Measurements from ENCODE around the gene MAP4K4. TPM values are rescaled to one million over a fixed set of nuclear protein-coding genes. Genes with fewer than 3 reads are reported as not detected.

The MAP4K4 gene
- total RNA-seq, 1 experiment from 2014 or later: 132 TPM

DNA sequence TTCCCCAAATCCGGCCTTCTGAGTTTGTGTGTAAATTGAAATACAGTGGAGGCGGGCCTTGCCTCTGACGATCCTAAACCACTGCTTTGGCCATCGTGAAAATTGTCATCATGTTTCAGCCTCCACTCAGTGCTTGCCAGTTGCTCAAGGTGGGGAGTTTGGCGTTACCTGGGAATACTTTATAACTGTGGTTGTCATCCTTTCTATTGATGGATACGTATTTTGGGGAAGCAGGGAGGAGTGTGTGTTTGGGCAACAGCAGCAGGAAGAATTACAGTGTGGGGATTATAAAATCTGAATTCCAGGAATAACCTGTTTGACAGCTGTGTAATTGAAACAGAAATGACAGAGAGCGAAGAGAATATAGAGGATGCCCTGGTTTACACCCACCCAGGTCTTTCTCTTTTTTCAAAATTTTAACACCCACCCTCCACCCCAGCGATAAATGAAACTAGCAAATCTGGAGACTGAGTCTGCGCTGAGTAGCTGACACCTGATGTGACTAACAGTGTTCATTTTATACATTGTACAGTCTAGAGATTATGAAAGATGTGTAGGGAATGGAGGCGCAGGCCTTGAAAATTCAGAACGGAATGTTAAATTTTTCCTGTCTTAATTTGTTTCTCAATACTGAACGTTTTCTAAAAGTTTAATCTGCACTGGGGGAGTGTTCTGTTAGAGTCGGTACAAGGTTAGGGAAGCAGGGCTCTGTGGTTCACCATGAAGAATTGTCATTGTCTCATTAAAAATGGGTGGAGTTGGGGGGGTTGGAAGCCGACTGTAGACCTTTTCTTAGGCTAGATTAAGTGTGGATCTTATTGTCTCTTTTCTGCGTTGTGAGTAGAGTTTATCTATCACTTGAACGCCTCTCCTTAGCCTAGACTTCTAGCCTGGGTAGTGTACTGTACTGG is 1.6 kb downstream of the MAP4K4 start:
- TF ChIP-seq CTCF (conservative IDR thresholded peaks at IDR 0.05): no peak
- Histone ChIP-seq H3K9me3 (ENCODE audit: control insufficient read depth, low read depth, low read length) (no peaks in the 10 kb centered on the region), H3K79me1 (ENCODE audit: insufficient read depth, low read depth, low read length, poor library complexity, severe bottlenecking) (peaks cover 5% of the 10 kb centered on the region), H2BK15ac (ENCODE audit: low read depth, low read length) (no peak overlapping the region), H3T11ph (ENCODE audit: low read length) (no peak overlapping the region), H4K8ac (replicated peaks; ENCODE audit: insufficient read length, low read depth, low read length) (no peak overlapping the region), H3K4me2 (ENCODE audit: insufficient read depth, insufficient read length, low read length) (peak overlapping the region; percentile 98), H3K56ac (ENCODE audit: insufficient read length, low read depth, low read length) (no peak overlapping the region), H3K14ac (ENCODE audit: insufficient read depth, low read length) (no peak overlapping the region), H3K23ac (ENCODE audit: insufficient read length, low read depth, low read length) (no peak overlapping the region), H4K5ac (ENCODE audit: insufficient read length, low read depth, low read length) (no peak overlapping the region), H3K79me2 (ENCODE audit: insufficient read depth, low read length) (peaks cover 34% of the 10 kb centered on the region; the same call in 1 of the 2 replicates), H2AK5ac (ENCODE audit: insufficient read length, low read length) (no peak overlapping the region), H2BK20ac (ENCODE audit: low read depth, low read length, poor library complexity, severe bottlenecking) (no peak overlapping the region), H3K18ac (ENCODE audit: insufficient read length, low read depth, low read length) (no peak overlapping the region), H4K91ac (ENCODE audit: insufficient read length, low read depth, low read length) (no peak overlapping the region), H3K4me1 (ENCODE audit: insufficient read depth, low read length) (peaks cover 8% of the 10 kb centered on the region), H3K4ac (ENCODE audit: low read depth, low read length) (no peak overlapping the region), H4K20me1 (ENCODE audit: control insufficient read depth, insufficient read depth, insufficient read length) (no peaks in the 10 kb centered on the region), H3K27me3 (ENCODE audit: insufficient read depth, low read length) (no peaks in the 10 kb centered on the region), H2BK5ac (ENCODE audit: insufficient read length, low read length) (no peak overlapping the region), H2BK12ac (ENCODE audit: insufficient read length, low read depth, low read length) (no peak overlapping the region), H2BK120ac (ENCODE audit: low read depth, low read length, poor library complexity, severe bottlenecking) (no peak overlapping the region), H3K23me2 (ENCODE audit: insufficient read length, low read depth, low read length, poor library complexity, severe bottlenecking) (peaks cover 18% of the 10 kb centered on the region), H3K9ac (ENCODE audit: extremely low read depth, insufficient read length, low read length) (peak overlapping the region; percentile 78), H2AFZ (ENCODE audit: low read length) (no peak overlapping the region), H3K27ac (ENCODE audit: insufficient read length, low read depth, low read length) (no peak overlapping the region)
- Mint-ChIP-seq H3K4me3 (no peak overlapping the region), H3K27me3 (ENCODE audit: low read depth) (peaks cover 5% of the 10 kb centered on the region; the same call in 1 of the 2 replicates), H3K36me3 (ENCODE audit: insufficient read depth in 1 of 3, low read depth in 3 of 3) (peaks cover 14 to 20% (median 19%) of the 10 kb centered on the region in 3 experiments), H3K4me1 (peaks cover 17 to 21% of the 10 kb centered on the region in 2 experiments), H3K27ac (no peak overlapping the region), H3K9me3 (peaks cover 2 to 4% of the 10 kb centered on the region in 2 experiments; a peak in 1 of 5 replicates)
- DNase-seq: no peak
- WGBS (ENCODE audit: extremely low coverage, insufficient read length, low lambda C conversion rate): no CpG with 5 or more reads among the region's 16 CpGs

Data from H9 (cell line).